NOMO-1 treated with DMSO at 0.1 percent for 48 hours (cell line): Measurements from ENCODE around the gene DDO.

Experiments used
- DNase-seq: peaks from one replicate; lab custom pipeline; 2025; ENCODE audit not compliant: unreplicated experiment; lab: John Stamatoyannopoulos, UW

The DDO gene

DNA sequence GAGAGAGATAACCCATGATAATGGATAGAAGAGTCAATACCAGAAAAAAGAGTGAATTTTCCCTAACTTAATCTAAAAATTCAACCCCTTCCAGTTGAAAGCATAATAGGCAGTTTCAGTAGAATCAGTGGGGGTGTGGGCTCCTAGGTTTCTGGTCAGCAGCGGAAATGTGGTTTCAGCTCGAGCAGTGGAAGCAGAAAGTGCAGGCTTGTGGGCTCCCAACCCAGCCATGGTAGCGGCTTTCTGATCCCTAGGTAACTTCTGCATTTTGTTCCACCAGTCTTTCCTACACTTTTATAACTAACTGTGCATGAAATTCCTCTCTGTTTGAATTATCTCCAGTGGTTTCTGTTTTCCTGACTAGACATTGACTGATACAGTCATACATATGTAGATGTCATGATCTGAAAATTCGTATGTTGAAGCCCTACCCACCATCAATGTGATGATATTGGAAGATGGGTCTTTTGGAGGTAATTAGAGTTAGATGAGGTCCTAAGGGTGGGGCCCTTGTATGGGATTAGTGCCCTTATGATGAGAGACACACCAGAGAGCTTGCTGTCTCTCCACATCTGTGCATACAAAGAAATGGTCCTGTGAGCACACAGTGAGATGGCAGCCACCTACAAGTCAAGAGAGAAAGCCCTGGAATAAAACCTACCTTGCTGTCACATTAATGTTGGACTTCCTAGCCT lies 6.5 kb upstream of the DDO start:
- peak; percentile 77 for DNase-seq

DNA sequence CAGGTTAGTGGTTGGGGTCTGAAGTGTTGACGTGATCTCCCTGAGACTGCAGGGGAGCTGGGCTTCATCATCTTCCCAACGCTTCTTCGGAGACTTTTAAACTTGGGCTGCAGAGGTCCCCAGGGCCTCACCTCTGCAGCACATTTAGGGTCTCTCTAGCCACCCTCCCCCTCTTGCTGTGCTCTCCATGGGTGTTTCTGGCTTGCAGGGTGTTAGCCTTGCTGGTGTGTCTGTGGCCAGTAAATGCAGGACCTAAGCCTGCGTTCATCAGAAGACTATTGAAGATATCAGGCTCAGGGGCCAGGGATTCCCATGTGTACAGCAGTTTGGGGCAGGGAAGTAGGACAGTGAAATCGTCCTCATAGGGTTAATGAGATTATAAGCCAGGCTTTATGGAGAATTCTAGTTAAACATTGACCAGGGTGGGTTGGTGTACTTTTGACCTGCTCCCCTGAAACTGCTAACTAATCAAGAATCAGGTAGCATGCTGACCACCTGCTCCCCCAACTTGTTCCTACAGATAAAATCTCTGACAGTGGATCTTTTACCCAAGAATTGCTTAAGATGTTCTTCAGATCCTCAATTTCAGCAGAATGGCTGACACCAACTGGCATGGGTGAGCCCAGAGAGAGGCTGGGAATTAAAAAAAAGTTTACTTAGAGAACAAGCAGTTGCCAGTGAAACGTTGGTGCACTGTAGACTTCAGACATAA lies 3.8 kb upstream of the DDO start:
- no peak for DNase-seq

DNA sequence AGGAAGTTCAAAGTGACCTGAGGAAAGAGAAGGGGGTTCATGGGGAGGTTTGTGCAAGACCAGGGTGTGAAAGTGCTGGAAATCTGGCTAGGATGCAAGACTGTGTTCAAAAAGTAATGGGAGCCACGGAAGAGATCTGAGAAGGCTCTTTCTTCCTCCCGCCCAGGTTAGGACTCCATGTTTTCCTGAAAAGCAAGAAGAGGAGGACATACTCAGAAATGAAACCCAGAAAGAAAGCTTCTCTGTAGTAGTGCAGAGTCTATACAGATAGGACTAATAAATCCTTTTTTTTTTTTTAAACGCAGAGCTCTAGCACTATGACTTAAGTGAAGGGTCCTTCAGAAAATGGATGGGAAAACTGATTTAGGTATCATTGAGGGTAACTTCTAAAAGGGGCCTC lies 3.2 kb upstream of the DDO start:
- no peak for DNase-seq

DNA sequence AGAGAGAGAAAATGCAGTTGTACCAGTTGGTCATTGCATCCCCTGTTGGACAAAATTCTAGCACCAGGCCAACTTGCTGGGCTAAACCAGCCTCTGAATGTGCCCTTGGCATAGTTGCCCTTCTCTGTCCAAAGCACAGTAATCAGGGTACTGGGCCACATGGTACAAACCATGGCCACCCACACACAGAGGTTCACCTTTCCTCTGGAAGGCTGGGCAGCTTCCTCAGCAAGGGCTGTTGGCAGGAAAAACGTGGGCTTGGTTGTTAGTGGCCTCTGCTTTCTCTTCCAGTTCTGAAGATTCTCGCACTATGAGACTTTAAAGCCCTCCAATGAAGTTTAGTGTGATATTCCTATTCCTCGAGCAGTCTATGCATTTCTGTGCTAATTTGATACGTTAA lies 706 bp downstream of the DDO start:
- no peak for DNase-seq

DNA sequence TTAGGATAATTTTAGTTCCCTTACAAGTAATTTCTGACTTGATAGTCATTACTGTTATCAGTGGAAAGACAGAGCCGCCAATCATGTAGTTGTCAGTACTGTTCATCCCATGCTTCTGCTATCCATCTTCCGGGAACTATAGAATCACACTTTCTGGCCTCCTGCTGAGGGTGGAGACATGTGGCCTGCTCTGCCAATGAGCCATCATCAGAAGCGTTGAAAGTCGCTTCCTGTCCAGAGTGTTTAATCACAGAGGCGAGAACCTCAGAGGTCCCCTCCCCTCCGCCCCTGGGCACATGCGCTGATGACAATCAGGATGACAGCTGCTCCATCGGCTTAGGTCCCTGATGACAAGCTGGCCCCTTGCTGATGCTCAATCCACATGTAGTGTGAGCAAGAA lies 3.0 kb downstream of the DDO start:
- DNase-seq: no peak

DNA sequence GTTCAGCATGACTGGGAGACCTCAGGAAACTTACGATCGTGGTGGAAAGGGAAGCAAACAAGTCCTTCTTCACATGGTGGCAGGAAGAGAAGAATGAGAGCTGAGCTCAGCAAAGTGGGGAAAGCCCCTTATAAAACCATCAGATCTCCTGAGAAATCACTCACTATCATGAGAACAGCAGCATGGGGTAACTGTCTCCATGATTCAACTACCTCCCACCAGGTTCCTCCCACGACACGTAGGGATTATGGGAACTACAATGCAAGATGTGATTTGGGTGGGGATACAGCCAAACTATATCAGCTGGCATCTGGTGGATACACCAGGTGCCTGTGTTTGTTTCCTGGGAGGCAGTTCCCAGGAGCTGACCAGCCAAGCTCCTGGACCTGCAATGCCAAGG lies 4.9 kb downstream of the DDO start:
- DNase-seq: no peak

DNA sequence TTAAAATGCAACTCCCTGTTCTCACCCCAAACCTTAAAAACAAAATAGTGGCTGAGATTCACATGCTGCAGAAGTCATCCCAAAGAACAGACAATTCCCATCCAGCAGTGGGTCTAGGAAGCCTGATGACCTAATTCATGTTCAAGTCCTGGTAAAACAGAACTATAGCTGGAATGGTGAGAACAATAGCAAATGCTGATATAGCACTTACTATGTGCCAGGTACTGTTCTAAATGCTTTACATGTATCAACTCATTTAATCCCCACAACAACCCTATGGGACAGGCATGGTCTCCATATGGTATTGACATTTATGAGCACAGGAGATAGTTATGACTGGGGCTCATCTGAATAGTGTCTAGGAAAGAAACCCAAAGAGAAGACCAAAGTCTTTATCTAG lies 5.6 kb downstream of the DDO start:
- no peak for DNase-seq

DNA sequence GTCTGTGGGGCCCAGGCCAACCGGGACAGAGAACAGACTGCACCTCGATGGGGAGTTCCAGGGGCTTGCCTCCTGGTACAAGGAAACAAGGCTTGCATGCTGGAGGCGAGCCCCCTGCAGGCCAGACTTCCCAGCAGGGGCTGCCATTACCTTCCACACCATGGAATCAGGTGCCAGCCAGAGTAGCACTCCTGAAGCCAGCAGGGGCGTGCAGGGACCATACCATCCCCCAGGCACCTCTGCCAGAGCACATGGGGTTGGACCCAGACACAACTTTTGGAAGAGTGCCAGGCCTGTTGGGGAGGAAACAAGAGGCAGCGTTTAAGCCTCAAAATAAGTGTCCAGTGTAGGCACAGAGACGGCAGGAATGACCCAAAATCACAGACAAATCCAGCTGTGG lies 6.5 kb downstream of the DDO start:
- no peak for DNase-seq

DNA sequence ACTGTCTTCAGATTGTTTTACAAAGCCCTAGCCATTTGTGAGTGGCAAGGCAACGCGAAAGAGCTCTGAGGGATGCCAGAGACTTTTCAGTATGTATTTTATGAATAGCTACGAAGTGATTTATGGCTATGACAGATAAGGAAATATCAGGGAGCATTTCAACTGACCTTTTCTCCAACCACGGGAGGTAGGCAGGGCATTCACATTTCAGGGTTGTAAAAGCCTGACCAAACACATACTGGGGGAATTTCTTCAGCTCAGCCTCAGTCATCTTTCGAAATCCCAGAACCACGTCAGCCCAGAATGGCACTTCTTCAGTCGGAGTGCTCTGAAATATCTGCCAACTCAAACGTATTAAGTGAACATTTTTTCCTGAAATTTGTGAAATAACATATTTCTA lies 10.8 kb downstream of the DDO start:
- DNase-seq: peak; percentile 10

DNA sequence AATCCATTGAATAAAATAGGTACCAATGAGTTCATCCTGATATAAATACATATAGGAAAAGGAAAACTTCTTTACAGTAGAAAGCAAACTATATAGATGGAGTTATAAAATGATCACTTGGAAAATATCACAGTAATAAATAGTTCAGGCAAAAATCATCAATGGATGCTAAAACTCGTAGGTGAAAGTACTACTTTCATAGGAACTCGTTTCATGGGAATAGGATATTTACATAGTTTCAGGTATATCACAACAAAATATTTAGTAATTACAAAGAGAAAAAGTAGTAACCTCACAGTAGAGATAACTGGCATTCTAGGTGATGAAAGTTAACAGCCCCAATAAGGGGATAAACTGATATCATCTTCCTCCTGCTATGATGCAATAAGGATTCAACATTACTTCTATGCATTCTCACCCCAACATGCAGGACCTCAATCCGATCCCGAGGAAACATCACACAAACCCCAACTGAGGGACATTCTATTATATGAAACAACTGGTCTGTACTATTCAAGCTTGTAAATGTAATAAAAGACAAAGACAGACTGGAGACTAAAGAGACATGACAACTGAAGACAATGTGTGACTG lies 13.7 kb downstream of the DDO start:
- DNase-seq: no peak

DNA sequence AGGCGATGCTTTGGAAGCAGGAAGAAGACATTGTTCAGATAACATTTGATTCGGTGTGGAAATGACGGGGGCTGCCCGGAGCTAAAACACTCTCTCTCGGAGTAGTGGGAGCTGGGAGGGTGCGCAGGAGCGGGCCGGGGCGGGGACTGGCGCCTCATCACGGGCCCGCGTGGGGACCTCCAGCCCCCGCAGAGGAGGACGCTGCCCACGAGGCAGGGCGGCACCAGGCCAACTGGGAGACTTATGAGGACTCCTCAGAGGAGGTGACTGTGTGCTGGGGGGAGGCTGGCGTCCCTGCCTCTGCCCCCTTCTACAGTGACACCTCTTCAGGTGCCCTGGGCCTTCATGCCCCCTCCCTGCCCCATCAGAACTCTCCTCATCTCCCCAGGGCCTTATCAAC lies 15.2 kb downstream of the DDO start:
- DNase-seq: no peak

DNA sequence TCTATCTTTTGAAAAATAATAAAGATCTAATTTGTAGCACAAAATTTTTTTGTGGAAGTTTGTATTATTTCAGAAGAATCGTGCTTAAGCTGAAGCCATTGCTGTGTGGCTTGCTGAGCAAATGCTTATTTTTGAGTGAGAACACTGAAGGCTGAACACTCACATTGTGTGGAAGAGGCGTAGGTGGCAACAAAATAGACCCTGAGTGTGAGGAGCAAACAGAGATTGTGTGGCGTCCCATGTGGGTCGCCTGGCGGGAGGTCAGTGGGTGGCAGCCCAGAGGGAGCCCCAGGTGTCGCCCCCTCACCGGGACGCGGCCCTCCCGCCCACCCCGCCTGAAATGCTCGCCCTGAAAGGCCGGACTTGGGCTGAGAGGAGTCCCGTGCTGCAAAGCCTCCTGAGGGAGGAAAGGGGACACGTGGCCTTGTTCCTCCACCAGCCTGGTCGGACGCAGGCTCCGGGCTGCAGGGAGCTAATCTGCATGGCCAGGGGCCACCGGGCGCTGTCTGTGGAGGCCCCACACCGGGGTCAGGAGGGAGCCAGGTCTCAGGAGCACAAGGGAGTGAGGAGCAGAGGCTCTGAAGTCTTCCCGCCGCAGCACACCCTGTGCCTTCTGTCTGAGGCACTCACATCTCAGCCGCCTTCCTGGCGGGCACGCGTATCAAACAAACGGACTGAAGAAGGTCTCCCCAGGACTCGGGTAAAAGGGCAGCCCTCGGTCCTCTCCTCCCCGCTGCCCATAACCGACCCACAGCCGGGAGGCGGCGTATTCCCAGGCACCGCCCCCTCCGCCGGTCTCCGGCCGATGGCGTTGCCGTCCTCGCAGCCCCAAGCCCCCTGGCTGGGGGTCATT lies 15.9 kb downstream of the DDO start:
- DNase-seq: no peak

DNA sequence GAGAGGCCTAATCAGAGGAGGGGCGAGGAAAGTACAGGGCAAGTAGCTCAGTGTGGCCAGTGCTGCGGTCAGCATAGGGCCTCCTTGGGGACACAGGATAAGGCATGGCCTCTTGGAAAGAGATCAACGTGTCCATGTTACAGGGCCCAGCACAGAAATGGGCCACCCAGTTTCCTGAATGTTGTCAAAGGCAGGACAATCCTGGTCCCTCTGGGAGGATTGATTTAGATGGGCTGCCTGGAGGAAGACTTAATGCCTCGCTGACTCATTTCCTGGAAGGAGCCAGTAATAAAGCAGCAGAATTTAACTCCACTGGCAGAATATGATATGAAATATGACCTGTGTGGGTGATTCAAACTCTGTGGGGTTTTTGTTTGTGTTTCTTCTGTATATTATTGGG lies 16.6 kb downstream of the DDO start:
- peak; percentile 2 for DNase-seq

DNA sequence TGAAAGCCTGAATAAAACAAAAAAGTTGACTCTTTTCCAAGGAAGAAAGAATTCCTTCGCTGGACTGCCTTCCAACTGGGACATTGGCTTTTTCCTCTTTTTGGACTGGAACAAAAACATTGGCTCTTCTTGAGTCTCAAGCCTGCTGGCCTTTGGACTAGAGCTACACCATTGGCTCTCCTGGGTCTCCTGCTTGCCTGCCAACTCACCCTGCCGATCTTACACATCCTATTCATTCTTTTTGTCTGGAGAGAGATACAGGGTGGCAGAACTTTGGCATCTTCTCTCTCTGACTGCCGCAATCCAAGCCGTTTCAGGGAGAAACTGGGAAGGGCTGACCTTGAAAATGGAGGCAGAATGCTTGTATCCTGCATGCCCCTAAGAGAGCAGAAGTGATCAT lies 20.2 kb downstream of the DDO start:
- DNase-seq: no peak

DNA sequence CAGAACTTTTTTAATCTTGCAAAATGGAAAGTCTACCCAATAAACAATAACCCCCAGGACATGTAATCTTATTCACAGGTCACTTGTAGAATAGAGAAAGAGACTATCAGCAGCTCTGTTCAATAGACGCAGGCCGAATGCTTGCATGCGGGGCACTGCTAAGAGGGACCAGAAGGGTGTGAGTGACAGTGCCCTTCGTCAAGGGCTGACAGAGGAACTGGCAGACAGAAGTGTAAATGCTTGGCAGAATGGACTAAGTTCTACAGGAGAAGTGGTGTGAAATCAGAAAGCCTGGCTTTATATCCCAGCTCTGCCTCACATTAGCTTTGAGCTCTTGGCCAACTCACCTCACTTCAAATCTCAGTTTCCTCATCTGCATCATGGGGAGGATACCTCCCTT lies 21.0 kb downstream of the DDO start:
- no peak for DNase-seq

DNA sequence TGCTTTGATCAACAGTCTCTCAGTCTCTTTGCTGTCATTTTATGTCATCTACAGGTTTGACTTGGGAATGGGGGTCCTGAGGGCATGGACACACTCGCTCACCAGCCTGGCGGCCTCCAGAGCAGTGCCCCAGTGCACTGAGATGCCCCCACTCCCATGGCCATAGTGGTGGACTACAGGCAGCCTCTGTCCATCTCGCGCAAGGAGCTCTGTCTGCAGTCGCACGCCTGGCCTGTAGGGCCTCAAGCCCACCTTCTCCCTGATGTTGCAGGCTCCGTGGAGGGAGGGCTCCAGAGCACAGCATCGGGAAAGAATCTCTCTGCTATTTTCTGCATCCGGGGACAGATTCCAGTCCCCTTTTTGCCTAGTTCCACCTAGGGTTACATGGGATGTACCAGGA lies 22.6 kb downstream of the DDO start:
- DNase-seq: no peak

DNA sequence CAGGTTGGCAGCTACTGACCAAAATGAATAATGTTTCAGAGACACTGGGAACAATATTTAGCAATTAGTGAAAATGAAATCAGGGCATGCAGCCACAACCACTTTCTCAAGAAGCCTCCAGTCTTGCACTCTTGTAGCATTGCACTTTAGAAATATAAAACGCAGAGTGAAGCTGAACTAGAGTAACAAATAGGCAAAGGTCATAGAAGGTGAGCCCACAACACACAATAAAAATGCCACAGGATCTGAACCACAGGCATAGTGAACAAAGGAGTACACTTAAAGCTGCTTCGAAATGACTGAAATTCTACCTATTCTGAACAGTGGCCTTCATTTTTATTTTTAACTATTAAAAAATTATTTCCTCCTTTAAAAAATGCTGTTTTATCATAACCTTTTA lies 25.0 kb downstream of the DDO start:
- DNase-seq: no peak

DNA sequence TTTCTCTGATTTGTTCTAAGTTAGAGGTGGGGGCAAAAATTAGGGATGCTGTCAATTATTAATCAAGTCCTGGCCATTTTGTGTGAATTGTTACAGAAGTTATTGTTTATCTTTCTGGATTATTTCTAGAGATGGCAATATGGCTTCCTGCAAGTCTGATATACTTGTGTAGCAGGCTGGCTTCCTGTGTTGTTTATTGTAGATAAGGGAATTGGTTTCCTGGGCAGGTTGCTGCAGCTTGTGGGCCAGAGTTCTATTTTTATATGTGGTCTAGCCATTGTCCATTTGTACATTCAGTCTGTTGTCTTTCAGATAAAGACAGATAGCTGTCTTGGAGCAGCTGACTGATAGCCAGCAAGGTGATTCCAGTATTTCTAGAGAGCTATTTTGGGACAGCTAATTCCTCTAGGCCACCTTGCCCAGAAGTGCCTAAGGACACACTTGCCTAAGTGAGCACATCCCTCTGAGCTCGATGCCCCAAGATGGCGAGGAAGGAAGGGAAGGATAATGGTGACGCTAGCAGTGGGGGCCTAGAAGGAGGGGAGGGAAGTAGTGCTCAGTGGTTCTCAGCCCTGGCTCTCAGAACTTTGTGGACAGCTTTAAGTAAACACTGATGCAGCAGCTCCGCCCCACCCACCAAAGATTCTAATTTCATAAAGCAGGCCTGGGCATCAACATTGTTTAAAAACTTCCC lies 25.5 kb downstream of the DDO start:
- DNase-seq: no peak

DNA sequence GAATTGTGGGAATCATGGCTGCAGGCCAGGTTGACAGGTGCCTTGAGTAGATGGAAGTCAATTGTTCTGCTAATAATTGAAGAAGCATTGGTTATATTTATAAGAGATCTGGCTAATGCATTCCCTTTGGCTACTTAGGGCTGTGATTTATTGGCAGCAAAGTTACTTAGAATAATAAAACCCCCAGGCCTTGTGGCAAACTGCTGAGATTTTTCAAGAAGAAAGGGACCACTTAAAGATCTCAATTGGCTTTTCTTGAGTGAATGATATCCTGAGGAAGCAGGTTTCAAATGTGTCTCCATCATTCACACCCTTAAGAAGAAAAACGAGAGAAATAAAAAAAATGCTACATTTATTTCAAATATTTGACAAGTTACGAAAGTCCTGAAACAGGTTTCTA lies 27.4 kb downstream of the DDO start:
- DNase-seq: no peak

DNA sequence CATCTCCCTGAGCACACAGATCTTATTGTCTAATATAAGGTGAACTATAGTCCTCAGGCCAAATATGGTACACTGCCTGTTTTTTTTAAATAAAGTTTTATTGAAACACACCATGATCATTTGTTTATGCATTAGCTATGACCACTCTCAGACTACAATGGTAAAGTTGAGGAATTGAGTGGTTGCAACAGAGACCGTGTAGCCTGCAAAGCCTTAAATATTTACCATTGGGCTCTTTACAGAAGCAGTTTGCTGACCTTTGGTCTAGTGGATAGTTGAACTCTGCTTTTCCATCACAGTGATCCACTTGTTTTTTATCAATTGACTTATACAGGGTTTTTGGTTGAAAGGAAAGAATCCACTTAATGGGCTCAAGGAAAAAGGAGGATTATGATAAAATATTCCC lies 29.9 kb downstream of the DDO start:
- no peak for DNase-seq

DNA sequence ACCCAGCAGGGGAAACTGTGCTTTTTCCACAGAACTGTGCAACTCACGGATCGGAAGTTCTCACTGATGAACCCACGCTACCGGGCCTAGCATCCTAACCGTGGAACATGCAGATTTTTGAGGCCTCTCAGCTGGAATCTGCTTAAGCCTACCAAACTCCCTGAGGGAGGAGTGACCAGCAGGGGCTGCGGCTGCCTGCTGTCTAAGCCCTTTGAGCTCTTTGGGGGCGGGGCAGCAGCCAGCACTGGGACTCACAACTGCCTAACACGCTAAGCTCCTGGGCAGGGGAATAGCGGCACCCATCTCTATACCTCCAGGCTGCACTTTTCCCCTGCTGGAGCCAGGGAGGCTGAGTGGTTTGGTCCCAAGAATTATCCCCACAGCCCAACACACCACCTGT lies 36.8 kb downstream of the DDO start:
- no peak for DNase-seq
